Activated naive CD8-positive, alpha-beta T cell treated with anti-CD3 and anti-CD28 coated beads, Interleukin-2, amount 10 ng/mL, durations not matched to agents 7 days and 5 days (primary cell): Measurements from ENCODE around the gene TXK. TPM values are rescaled to one million over a fixed set of nuclear protein-coding genes. Genes with fewer than 3 reads are reported as not detected.

Experiments used
- ATAC-seq: fragments of 150-1000 bp; cut with Tn5 transposase; one replicate; pipeline ENCODE4 v1.10.0; 2021; ENCODE audit warnings: low read depth, moderate library complexity
- POLR2A ChIA-PET: fragments of 350-600 bp; sonication (Branson Sonifier 250); formaldehyde crosslinking; loops from one replicate; lab custom pipeline; 2021; ENCODE audit warnings: antibody characterized with exemption; lab: Charles Lee
- DNase-seq: peaks from one replicate; pipeline ENCODE4 v3.0.0; 2021
- H3K27ac Mint-ChIP-seq: one replicate; pipeline ENCODE4 v1.8.0; 2022; ENCODE audit warnings: mild to moderate bottlenecking, mixed read lengths
- H3K27me3 Mint-ChIP-seq: one replicate; pipeline ENCODE4 v1.8.0; 2022; ENCODE audit warnings: mild to moderate bottlenecking, moderate library complexity, mixed read lengths
- H3K36me3 Mint-ChIP-seq: one replicate; pipeline ENCODE4 v1.8.0; 2021; ENCODE audit warnings: mild to moderate bottlenecking, mixed read lengths
- H3K4me1 Mint-ChIP-seq: one replicate; pipeline ENCODE4 v1.8.0; 2021; ENCODE audit warnings: mixed read lengths
- H3K4me3 Mint-ChIP-seq: one replicate; pipeline ENCODE4 v1.8.0; 2022; ENCODE audit warnings: mild to moderate bottlenecking, moderate library complexity, mixed read lengths
- H3K9me3 Mint-ChIP-seq: one replicate; pipeline ENCODE4 v1.8.0; 2021; ENCODE audit warnings: mixed read lengths
- total RNA-seq, 2 experiments: library from RNA; stranded (reverse); gene quantifications; one replicate each; pipeline ENCODE4 v1.2.3, GENCODE V29; 2021

Gene TXK
- total RNA-seq, 2 experiments from 2014 or later: 65.8 to 66.8 TPM

DNA sequence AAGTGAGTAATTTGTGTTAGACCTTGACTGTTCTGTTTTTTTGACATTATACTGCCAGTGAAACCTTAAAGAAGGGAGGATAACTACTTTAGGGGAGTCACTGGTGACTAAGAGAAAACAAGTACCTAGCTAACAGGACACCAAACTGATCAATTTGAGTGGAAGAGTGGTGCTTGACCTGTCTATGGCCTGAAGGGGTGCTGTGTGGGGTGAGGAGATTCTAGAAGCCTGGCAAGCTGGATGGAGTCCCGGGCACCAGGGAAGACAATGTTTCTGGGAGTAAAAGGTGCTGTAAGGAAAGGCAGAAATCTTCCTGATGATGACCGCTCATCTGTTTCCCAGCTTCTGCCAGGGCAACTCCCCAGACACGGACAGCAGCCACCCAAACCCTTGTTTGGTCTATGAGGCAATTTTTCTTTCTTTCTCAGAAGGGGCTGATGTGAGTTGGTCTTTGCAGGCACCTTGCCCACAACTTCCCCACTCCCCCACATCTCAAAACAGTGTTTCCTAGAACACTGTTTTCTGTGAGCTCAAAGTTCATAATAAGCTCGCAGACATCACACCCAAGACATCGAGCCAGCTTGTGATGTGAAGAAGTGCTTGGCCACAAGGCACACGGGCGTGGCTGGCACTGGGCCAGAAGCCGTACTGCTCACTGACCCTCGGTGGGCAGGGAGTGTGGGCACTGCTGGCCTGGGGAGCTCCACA, 4.6 kb downstream of the TXK start:
- ATAC-seq: peak; percentile 57
- peak overlapping the region; percentile 96 for H3K27ac Mint-ChIP-seq
- H3K4me1 Mint-ChIP-seq: peaks cover 68% of the 10 kb centered on the region

DNA sequence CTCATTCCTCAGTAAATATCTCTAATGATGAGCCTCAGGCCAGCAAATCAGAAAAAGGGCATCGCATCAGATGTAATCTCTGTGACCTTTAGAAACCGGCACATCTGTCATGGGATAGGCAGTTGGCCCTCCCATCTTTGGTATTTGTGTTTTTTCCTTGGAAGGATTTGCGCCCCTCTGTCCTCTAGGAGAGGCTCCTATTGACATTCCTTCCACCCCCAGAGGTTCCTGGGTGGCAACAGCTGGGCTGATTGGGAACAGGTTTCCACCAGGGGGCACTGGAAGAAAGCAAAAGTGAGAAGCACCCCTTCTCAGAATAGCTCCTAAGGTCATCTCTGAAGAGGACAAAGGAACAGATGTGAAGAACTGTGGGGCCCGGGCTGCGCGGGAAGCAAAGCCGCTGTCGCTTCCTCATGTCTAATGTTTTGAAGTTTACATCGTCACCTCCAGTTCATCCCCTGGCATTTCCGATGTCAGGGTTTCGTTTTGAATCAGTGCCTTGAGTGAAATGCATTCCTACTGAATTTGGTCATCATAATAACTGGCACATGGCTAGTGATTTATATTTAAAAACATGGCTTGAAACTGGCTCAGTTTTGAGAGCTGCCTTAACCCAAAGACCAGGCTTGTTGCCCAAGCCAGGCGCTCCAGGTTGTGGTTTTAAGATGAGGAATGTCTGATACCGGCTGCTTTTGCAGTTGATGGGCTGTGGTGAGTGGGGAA, 6.2 kb downstream of the TXK start:
- H3K4me3 Mint-ChIP-seq: peak overlapping the region; percentile 68
- no peaks in the 10 kb centered on the region for H3K27me3 Mint-ChIP-seq

More for the DNA sequence above, 4.6 kb downstream of the TXK start:
- Mint-ChIP-seq H3K36me3 (peaks cover 44% of the 10 kb centered on the region), H3K4me3 (peak overlapping the region; percentile 85), H3K9me3 (no peaks in the 10 kb centered on the region), H3K27me3 (no peaks in the 10 kb centered on the region)
- DNase-seq: peak; percentile 68
- POLR2A ChIA-PET: interaction anchor here (1.2 to 5.5 kb wide), 5 partner anchors 10 to 212 kb away, joined by 3 to 196 read pairs (median 7); partner anchors contain the start of gene SLAIN2

DNA sequence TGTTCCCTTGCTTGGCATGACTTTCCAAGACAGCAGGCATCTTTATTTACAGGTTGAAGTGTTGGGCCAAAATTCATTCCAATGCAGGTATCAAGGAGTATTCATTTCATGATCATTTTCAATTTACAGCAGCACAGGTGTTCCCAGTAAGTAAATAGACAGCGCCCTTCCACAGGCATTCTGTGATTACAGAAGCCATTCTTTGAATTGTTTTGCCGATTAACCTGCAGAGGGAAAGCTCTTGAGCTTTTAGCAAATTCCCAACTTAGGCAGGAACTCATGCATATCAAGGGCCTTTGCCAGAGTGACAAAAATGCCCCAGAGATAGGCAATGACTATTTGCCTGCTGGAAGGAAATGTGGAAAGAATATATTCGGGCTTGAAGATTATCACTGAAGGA, 6.8 kb downstream of the TXK start:
- peaks cover 44% of the 10 kb centered on the region for H3K36me3 Mint-ChIP-seq
- POLR2A ChIA-PET: interaction anchor here (0.6 to 5.5 kb wide), 5 partner anchors 9 to 215 kb away, joined by 3 to 196 read pairs (median 4); partner anchors contain the start of gene SLAIN2
- peak overlapping the region; percentile 68 for H3K4me3 Mint-ChIP-seq
- peak overlapping the region; percentile 96 for H3K27ac Mint-ChIP-seq
- no peaks in the 10 kb centered on the region for H3K27me3 Mint-ChIP-seq
- H3K4me1 Mint-ChIP-seq: peaks cover 75% of the 10 kb centered on the region
- ATAC-seq: no peak
- H3K9me3 Mint-ChIP-seq: no peaks in the 10 kb centered on the region
- no peak for DNase-seq

More for the DNA sequence above, 6.2 kb downstream of the TXK start:
- H3K36me3 Mint-ChIP-seq: peaks cover 48% of the 10 kb centered on the region
- peaks cover 75% of the 10 kb centered on the region for H3K4me1 Mint-ChIP-seq
- DNase-seq (peak; percentile 77), ATAC-seq (peak; percentile 80)
- no peaks in the 10 kb centered on the region for H3K9me3 Mint-ChIP-seq
- POLR2A ChIA-PET: interaction anchor here (0.6 to 5.5 kb wide), 6 partner anchors 9 to 214 kb away, joined by 3 to 196 read pairs (median 4); partner anchors contain the start of gene SLAIN2
- peak overlapping the region; percentile 96 for H3K27ac Mint-ChIP-seq

DNA sequence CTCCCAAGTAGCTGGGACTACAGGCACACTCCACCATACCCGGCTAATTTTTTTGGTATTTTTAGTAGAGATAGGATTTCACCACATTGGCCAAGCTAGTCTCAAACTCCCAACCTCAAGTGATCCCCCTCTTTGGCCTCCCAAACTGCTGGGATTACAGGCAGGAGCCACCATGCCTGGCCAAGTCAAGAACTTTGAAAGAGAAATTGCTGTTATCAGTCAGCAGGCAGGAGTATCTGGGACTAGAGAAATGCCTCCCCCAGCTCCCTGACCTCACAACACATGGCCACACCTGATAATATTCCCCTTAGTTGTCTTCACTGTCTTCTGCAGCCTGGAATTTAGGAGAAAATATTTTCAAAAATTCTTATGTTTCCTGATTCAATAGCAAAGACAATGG, 7.4 kb downstream of the TXK start:
- H3K27me3 Mint-ChIP-seq: no peaks in the 10 kb centered on the region
- H3K4me1 Mint-ChIP-seq: peaks cover 73% of the 10 kb centered on the region
- ATAC-seq (no peak), DNase-seq (no peak)
- POLR2A ChIA-PET: interaction anchor here (1.0 to 5.5 kb wide), 3 partner anchors 13 to 216 kb away, joined by 4 to 196 read pairs (median 4); partner anchors contain the start of gene SLAIN2
- H3K4me3 Mint-ChIP-seq: peak overlapping the region; percentile 68
- peaks cover 42% of the 10 kb centered on the region for H3K36me3 Mint-ChIP-seq
- no peaks in the 10 kb centered on the region for H3K9me3 Mint-ChIP-seq
- H3K27ac Mint-ChIP-seq: peak overlapping the region; percentile 63

DNA sequence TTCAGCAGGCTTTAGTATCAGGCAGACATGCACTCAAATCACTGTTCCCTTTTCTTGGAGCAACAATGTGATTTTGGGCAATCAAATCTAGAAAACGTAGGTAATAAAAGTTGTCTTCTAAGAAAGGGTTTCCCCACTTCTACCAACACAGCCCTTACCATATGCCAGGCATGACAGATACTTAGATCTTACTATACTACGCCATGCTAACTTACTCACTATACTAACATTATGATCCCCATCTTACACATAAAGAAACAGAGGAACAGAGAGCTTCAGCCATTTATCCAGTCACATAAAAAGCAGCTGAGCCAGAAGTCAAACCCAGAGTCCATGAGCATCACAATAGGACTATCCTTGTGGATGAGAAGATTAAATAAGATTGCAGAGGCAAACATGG, 9.2 kb downstream of the TXK start:
- H3K27ac Mint-ChIP-seq: peak overlapping the region; percentile 77
- ATAC-seq (no peak), DNase-seq (no peak)
- H3K4me3 Mint-ChIP-seq: peak overlapping the region; percentile 64
- peaks cover 58% of the 10 kb centered on the region for H3K4me1 Mint-ChIP-seq
- POLR2A ChIA-PET: interaction anchor here (0.6 to 1.9 kb wide), 2 partner anchors 14 to 16 kb away, joined by 3 to 8 read pairs; no protein-coding TSS in a partner anchor
- no peaks in the 10 kb centered on the region for H3K9me3 Mint-ChIP-seq
- no peaks in the 10 kb centered on the region for H3K27me3 Mint-ChIP-seq
- peaks cover 29% of the 10 kb centered on the region for H3K36me3 Mint-ChIP-seq

DNA sequence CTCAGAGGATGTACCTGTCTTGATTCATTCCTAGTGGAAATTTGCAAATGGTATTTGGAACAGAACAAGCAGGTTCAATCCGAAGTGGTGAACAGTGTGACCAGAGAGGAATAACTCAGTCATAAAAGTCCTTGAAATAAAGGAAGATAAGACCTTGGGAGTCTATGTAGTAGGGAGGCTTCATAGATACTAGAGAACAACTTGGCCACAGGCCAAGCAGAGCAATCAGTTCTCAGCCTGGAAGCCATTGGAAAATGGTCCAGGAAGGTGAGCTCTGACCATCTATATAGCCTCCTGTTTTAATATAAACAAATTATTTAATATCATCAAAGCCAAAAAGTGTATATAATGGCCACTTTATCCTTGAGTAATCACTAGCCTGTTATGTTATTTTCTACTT, 11.3 kb downstream of the TXK start:
- DNase-seq: no peak
- Mint-ChIP-seq H3K27me3 (no peaks in the 10 kb centered on the region), H3K4me1 (peaks cover 56% of the 10 kb centered on the region), H3K4me3 (no peak overlapping the region), H3K27ac (no peak overlapping the region), H3K9me3 (no peaks in the 10 kb centered on the region), H3K36me3 (peaks cover 42% of the 10 kb centered on the region)
- no peak for ATAC-seq
- POLR2A ChIA-PET: interaction anchor here (1.6 kb wide), 1 partner anchor 8 kb away, joined by 3 read pairs; no protein-coding TSS in a partner anchor

DNA sequence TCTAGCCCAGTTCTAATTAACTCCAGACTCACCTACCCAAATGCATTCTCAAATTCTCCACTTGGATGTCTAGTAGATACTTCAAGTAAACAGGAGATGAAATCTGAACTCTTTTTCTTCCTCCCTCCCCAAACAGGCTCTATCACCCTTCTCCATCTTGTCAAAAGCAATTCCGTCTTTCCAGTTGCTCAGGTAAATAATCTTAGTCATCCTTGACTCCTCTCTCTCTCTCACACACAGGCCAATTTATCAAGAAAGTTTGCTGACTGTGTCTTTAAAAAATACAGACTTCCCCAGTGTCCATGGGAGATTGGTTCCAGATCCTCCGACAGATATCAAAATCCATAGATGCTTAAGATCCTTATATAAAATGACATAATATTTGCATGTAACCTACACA, 12.9 kb downstream of the TXK start:
- ATAC-seq (no peak), DNase-seq (no peak)
- H3K4me1 Mint-ChIP-seq: peaks cover 48% of the 10 kb centered on the region
- H3K27ac Mint-ChIP-seq: no peak overlapping the region
- POLR2A ChIA-PET: no interaction called here
- H3K4me3 Mint-ChIP-seq: no peak overlapping the region
- H3K27me3 Mint-ChIP-seq: no peaks in the 10 kb centered on the region
- peaks cover 49% of the 10 kb centered on the region for H3K36me3 Mint-ChIP-seq
- no peaks in the 10 kb centered on the region for H3K9me3 Mint-ChIP-seq

GRCh38 chr4:48120132-48120531, 13.9 kb downstream of the TXK start:
- POLR2A ChIA-PET: no interaction called here
- Mint-ChIP-seq H3K27me3 (no peaks in the 10 kb centered on the region), H3K36me3 (peaks cover 49% of the 10 kb centered on the region), H3K9me3 (no peaks in the 10 kb centered on the region), H3K4me3 (no peak overlapping the region), H3K4me1 (peaks cover 43% of the 10 kb centered on the region), H3K27ac (no peak overlapping the region)
- ATAC-seq (no peak), DNase-seq (no peak)

- Mint-ChIP-seq H3K4me3 (no peak overlapping the region), H3K27me3 (no peaks in the 10 kb centered on the region), H3K9me3 (no peaks in the 10 kb centered on the region), H3K36me3 (peaks cover 49% of the 10 kb centered on the region), H3K27ac (peak overlapping the region; percentile 0), H3K4me1 (peaks cover 41% of the 10 kb centered on the region)
- no peak for ATAC-seq
- DNase-seq: no peak
- POLR2A ChIA-PET: no interaction called here
Measured at GRCh38 chr4:48119646-48120045, 14.4 kb downstream of the TXK start.

- Mint-ChIP-seq H3K27ac (peak overlapping the region; percentile 10), H3K9me3 (no peaks in the 10 kb centered on the region)
Measured at GRCh38 chr4:48118081-48118480, 16.0 kb downstream of the TXK start.

GRCh38 chr4:48116582-48116981, 17.5 kb downstream of the TXK start:
- H3K9me3 Mint-ChIP-seq: no peaks in the 10 kb centered on the region
- no peak overlapping the region for H3K4me3 Mint-ChIP-seq
- POLR2A ChIA-PET: no interaction called here
- peak overlapping the region; percentile 31 for H3K27ac Mint-ChIP-seq
- ATAC-seq (no peak), DNase-seq (no peak)
- H3K27me3 Mint-ChIP-seq: no peaks in the 10 kb centered on the region
- H3K4me1 Mint-ChIP-seq: peaks cover 55% of the 10 kb centered on the region
- H3K36me3 Mint-ChIP-seq: peaks cover 65% of the 10 kb centered on the region

More at GRCh38 chr4:48118081-48118480, 16.0 kb downstream of the TXK start:
- DNase-seq (no peak), ATAC-seq (peak; percentile 23)
- Mint-ChIP-seq H3K4me3 (peak overlapping the region; percentile 45), H3K4me1 (peaks cover 45% of the 10 kb centered on the region), H3K36me3 (peaks cover 51% of the 10 kb centered on the region), H3K27me3 (no peaks in the 10 kb centered on the region)
- POLR2A ChIA-PET: interaction anchor here (1.9 kb wide), 1 partner anchor 11 kb away, joined by 12 read pairs; no protein-coding TSS in a partner anchor

- no peaks in the 10 kb centered on the region for H3K27me3 Mint-ChIP-seq
Measured at GRCh38 chr4:48114412-48114811, 19.6 kb downstream of the TXK start.

More at GRCh38 chr4:48114412-48114811, 19.6 kb downstream of the TXK start:
- H3K4me1 Mint-ChIP-seq: peaks cover 54% of the 10 kb centered on the region
- H3K27ac Mint-ChIP-seq: peak overlapping the region; percentile 34
- H3K9me3 Mint-ChIP-seq: no peaks in the 10 kb centered on the region
- DNase-seq: no peak
- POLR2A ChIA-PET: interaction anchor here (0.9 kb wide), 1 partner anchor 9 kb away, joined by 3 read pairs; no protein-coding TSS in a partner anchor
- peak overlapping the region; percentile 38 for H3K4me3 Mint-ChIP-seq
- ATAC-seq: no peak
- H3K36me3 Mint-ChIP-seq: peaks cover 68% of the 10 kb centered on the region
